Activated T-cell treated with anti-CD3 and anti-CD28 coated beads for 48 hours (primary cell): ENCODE measurements around the gene ZFYVE1.
"Not testable (repeated sequence)": the region's sequence is repeated elsewhere in the genome, so short reads cannot be mapped to it uniquely, and the experiment has no call there.

Experiments
- DNase-seq: peaks from one replicate; pipeline ENCODE4 v3.0.0-alpha.2; 2020; ENCODE audit warnings: low read depth

ZFYVE1 gene

GRCh38 chr14:73026845-73027542, at the start of gene ZFYVE1:
TSS of gene ZFYVE1 (minus strand) at chr14:73027106. CDS start at chr14:73024508, 2,598 bp downstream.
- peak; percentile 89 for DNase-seq

- no peak for DNase-seq
These were observed 42.7 kb upstream of the ZFYVE1 start for GRCh38 chr14:73069585-73069984.

- DNase-seq: no peak
These were observed 32.2 kb upstream of the ZFYVE1 start for GRCh38 chr14:73058922-73059673.

- DNase-seq: peak; percentile 92
These were observed 31.5 kb upstream of the ZFYVE1 start, which contains the start of gene RBM25 for GRCh38 chr14:73058224-73058921. TSS of gene RBM25 (plus strand) at chr14:73058534. CDS start at chr14:73071642, 13,108 bp downstream.

GRCh38 chr14:73057944-73058223, 31.0 kb upstream of the ZFYVE1 start:
- no peak for DNase-seq

GRCh38 chr14:73055251-73055650, 28.3 kb upstream of the ZFYVE1 start:
- DNase-seq: no peak

GRCh38 chr14:73049428-73049827, 22.5 kb upstream of the ZFYVE1 start:
- no peak for DNase-seq

- no peak for DNase-seq
These were observed 20.9 kb upstream of the ZFYVE1 start for GRCh38 chr14:73047808-73048207.

GRCh38 chr14:73036706-73037450, 10.0 kb upstream of the ZFYVE1 start:
- DNase-seq: not testable (repeated sequence)

GRCh38 chr14:73027984-73028383, 1.1 kb upstream of the ZFYVE1 start:
- no peak for DNase-seq

- no peak for DNase-seq
These were observed 640 bp upstream of the ZFYVE1 start for GRCh38 chr14:73027546-73027945.

- DNase-seq: no peak
These were observed 562 bp downstream of the ZFYVE1 start for GRCh38 chr14:73026243-73026844.

- DNase-seq: no peak
These were observed 1.4 kb downstream of the ZFYVE1 start for GRCh38 chr14:73025544-73025943.

- DNase-seq: no peak
These were observed 4.9 kb downstream of the ZFYVE1 start for GRCh38 chr14:73022051-73022450.

GRCh38 chr14:73016011-73016410, 10.9 kb downstream of the ZFYVE1 start:
- not testable (repeated sequence) for DNase-seq

GRCh38 chr14:73015552-73015951, 11.4 kb downstream of the ZFYVE1 start:
- DNase-seq: not testable (repeated sequence)

- DNase-seq: no peak
These were observed 12.8 kb downstream of the ZFYVE1 start for GRCh38 chr14:73014105-73014504.

GRCh38 chr14:73011189-73011588, 15.7 kb downstream of the ZFYVE1 start:
- DNase-seq: not testable (repeated sequence)

GRCh38 chr14:73008501-73008900, 18.4 kb downstream of the ZFYVE1 start:
- DNase-seq: no peak

- DNase-seq: no peak
These were observed 19.1 kb downstream of the ZFYVE1 start for GRCh38 chr14:73007835-73008234.

- DNase-seq: not testable (repeated sequence)
These were observed 22.3 kb downstream of the ZFYVE1 start for GRCh38 chr14:73004641-73005040.

- no peak for DNase-seq
These were observed 23.2 kb downstream of the ZFYVE1 start for GRCh38 chr14:73003681-73004080.
